Measurements from ENCODE around the gene PDZD2. TPM values are rescaled to one million over a fixed set of nuclear protein-coding genes. Genes with fewer than 3 reads are reported as not detected.

PDZD2 gene
- polyA plus RNA-seq, 1 donor from 2014 or later = 3.1 TPM

DNA sequence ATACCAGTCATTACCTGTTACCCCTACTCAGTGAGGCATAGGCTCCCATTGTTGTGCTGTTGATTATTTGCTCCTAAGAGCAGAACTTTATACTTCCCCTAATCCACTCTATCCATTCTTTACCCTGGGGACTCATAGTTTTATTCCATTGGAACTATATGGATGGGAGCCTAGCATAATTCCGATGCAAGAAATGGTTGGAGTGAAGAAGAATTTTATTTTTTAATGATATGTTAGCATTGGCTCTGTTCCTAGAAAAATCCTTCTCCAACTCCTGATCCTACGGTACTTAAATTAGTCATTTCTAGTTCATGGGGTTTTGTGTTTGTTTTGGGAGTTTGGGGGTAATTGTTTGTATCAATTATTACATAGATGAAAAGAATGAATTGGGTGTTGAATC lies 343.7 kb downstream of the PDZD2 start:
- no peak overlapping the region for H3K4me3 ChIP-seq (ENCODE audit: low read length)
- H3K9me3 ChIP-seq (ENCODE audit: low read length) = no peaks in the 10 kb centered on the region
- no peaks in the 10 kb centered on the region for H3F3A ChIP-seq (ENCODE audit: insufficient read depth, low read length, poor library complexity, severe bottlenecking)
- H3K27me3 ChIP-seq (ENCODE audit: insufficient read depth, low read depth, low read length) = no peaks in the 10 kb centered on the region
- H2AFZ ChIP-seq (ENCODE audit: low read depth, low read length) = no peak overlapping the region
- H3K36me3 ChIP-seq (ENCODE audit: insufficient read depth, low read length) = no peaks in the 10 kb centered on the region
- no peak for TF ChIP-seq POLR2AphosphoS5 (IDR thresholded peaks at IDR 0.05)
- TF ChIP-seq SMC3 (conservative IDR thresholded peaks at IDR 0.05; ENCODE audit: poor library complexity) = no peak
- no peak for TF ChIP-seq RAD21 (conservative IDR thresholded peaks at IDR 0.05)
- TF ChIP-seq, protein P1, sequence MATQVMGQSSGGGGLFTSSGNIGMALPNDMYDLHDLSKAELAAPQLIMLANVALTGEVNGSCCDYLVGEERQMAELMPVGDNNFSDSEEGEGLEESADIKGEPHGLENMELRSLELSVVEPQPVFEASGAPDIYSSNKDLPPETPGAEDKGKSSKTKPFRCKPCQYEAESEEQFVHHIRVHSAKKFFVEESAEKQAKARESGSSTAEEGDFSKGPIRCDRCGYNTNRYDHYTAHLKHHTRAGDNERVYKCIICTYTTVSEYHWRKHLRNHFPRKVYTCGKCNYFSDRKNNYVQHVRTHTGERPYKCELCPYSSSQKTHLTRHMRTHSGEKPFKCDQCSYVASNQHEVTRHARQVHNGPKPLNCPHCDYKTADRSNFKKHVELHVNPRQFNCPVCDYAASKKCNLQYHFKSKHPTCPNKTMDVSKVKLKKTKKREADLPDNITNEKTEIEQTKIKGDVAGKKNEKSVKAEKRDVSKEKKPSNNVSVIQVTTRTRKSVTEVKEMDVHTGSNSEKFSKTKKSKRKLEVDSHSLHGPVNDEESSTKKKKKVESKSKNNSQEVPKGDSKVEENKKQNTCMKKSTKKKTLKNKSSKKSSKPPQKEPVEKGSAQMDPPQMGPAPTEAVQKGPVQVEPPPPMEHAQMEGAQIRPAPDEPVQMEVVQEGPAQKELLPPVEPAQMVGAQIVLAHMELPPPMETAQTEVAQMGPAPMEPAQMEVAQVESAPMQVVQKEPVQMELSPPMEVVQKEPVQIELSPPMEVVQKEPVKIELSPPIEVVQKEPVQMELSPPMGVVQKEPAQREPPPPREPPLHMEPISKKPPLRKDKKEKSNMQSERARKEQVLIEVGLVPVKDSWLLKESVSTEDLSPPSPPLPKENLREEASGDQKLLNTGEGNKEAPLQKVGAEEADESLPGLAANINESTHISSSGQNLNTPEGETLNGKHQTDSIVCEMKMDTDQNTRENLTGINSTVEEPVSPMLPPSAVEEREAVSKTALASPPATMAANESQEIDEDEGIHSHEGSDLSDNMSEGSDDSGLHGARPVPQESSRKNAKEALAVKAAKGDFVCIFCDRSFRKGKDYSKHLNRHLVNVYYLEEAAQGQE (IDR thresholded peaks at IDR 0.05; ENCODE audit: borderline replicate concordance) = no peak
- TF ChIP-seq TAF1 (IDR thresholded peaks at IDR 0.05; ENCODE audit: low read depth) = no peak
- TF ChIP-seq, protein P2, sequence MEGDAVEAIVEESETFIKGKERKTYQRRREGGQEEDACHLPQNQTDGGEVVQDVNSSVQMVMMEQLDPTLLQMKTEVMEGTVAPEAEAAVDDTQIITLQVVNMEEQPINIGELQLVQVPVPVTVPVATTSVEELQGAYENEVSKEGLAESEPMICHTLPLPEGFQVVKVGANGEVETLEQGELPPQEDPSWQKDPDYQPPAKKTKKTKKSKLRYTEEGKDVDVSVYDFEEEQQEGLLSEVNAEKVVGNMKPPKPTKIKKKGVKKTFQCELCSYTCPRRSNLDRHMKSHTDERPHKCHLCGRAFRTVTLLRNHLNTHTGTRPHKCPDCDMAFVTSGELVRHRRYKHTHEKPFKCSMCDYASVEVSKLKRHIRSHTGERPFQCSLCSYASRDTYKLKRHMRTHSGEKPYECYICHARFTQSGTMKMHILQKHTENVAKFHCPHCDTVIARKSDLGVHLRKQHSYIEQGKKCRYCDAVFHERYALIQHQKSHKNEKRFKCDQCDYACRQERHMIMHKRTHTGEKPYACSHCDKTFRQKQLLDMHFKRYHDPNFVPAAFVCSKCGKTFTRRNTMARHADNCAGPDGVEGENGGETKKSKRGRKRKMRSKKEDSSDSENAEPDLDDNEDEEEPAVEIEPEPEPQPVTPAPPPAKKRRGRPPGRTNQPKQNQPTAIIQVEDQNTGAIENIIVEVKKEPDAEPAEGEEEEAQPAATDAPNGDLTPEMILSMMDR (IDR thresholded peaks at IDR 0.05; ENCODE audit: poor library complexity, severe bottlenecking) = no peak
- TF ChIP-seq EP300 (conservative IDR thresholded peaks at IDR 0.05; ENCODE audit: poor library complexity, severe bottlenecking) = no peak
- TF ChIP-seq EZH2 (IDR thresholded peaks at IDR 0.05; ENCODE audit: borderline replicate concordance, insufficient read depth, low read length, poor library complexity, severe bottlenecking) = no peak
- TF ChIP-seq MXI1 (conservative IDR thresholded peaks at IDR 0.05; ENCODE audit: poor library complexity, severe bottlenecking) = no peak
- H3K4me2 ChIP-seq (ENCODE audit: low read length) = no peak overlapping the region
- H3K9ac ChIP-seq (ENCODE audit: low read length) = no peak overlapping the region
- H3K27ac ChIP-seq (ENCODE audit: low read length) = no peak overlapping the region
- no peaks in the 10 kb centered on the region for H3K79me2 ChIP-seq (replicated peaks; ENCODE audit: insufficient read depth, low read length)
- H3K9me2 ChIP-seq (ENCODE audit: insufficient read depth, low read length) = no peaks in the 10 kb centered on the region
- H4K20me1 ChIP-seq (ENCODE audit: insufficient read depth) = no peaks in the 10 kb centered on the region

DNA sequence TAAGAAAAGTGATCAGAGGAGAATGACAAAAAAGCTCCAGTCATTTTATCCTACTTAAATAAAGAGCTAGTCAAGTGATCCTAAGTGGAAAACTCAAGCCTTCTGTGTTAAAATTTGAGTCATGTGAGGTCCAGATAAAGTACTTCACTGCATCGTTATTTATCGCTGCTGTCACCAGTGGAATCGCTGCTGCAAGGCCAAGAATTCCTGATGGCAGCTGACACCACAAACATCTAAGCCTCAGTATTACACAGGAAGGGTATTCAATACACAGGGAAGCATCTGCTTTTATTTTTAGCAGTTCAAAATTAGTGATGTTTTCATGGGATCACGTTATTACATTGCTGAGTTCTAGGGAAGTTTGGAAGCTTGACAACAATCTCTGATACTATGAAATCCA lies 344.9 kb downstream of the PDZD2 start:
- Histone ChIP-seq H3K4me2 (ENCODE audit: low read length) (no peak overlapping the region), H2AFZ (ENCODE audit: low read depth, low read length) (no peak overlapping the region), H3K79me2 (replicated peaks; ENCODE audit: insufficient read depth, low read length) (no peaks in the 10 kb centered on the region), H3F3A (ENCODE audit: insufficient read depth, low read length, poor library complexity, severe bottlenecking) (no peaks in the 10 kb centered on the region), H3K9ac (ENCODE audit: low read length) (no peak overlapping the region), H3K9me3 (ENCODE audit: low read length) (no peaks in the 10 kb centered on the region), H3K36me3 (ENCODE audit: insufficient read depth, low read length) (no peaks in the 10 kb centered on the region), H3K27ac (ENCODE audit: low read length) (no peak overlapping the region), H3K9me2 (ENCODE audit: insufficient read depth, low read length) (no peaks in the 10 kb centered on the region), H4K20me1 (ENCODE audit: insufficient read depth) (no peaks in the 10 kb centered on the region), H3K4me3 (ENCODE audit: low read length) (no peak overlapping the region), H3K27me3 (ENCODE audit: insufficient read depth, low read depth, low read length) (no peaks in the 10 kb centered on the region)
- no peak for TF ChIP-seq TAF1 (IDR thresholded peaks at IDR 0.05; ENCODE audit: low read depth)
- TF ChIP-seq, protein P2 (IDR thresholded peaks at IDR 0.05; ENCODE audit: poor library complexity, severe bottlenecking) = no peak
- no peak for TF ChIP-seq EP300 (conservative IDR thresholded peaks at IDR 0.05; ENCODE audit: poor library complexity, severe bottlenecking)
- TF ChIP-seq EZH2 (IDR thresholded peaks at IDR 0.05; ENCODE audit: borderline replicate concordance, insufficient read depth, low read length, poor library complexity, severe bottlenecking) = no peak
- TF ChIP-seq POLR2AphosphoS5 (IDR thresholded peaks at IDR 0.05) = no peak
- TF ChIP-seq SMC3 (conservative IDR thresholded peaks at IDR 0.05; ENCODE audit: poor library complexity) = no peak
- TF ChIP-seq, protein P1 (IDR thresholded peaks at IDR 0.05; ENCODE audit: borderline replicate concordance) = no peak
- TF ChIP-seq RAD21 (conservative IDR thresholded peaks at IDR 0.05) = no peak
- no peak for TF ChIP-seq MXI1 (conservative IDR thresholded peaks at IDR 0.05; ENCODE audit: poor library complexity, severe bottlenecking)
